HepG2 (cell line): Measurements from ENCODE around the gene LMTK2. TPM values are rescaled to one million over a fixed set of nuclear protein-coding genes. Genes with fewer than 3 reads are reported as not detected.

ENCODE experiments used
- ATAC-seq: fragments of 200-7000 bp; cut with Tn5 transposase; 3 replicates; pipeline ENCODE4 v1.9.1; 2020; ENCODE audit warnings: mild to moderate bottlenecking, moderate library complexity
- BruUV-seq: library from RNA; stranded (reverse); fragments of 400-500 nt; replicated peaks from 2 replicates; lab custom pipeline; 2021; lab: Mats Ljungman, UMichigan
- CTCF ChIA-PET: fragments of 300-600 bp; formaldehyde crosslinking; extraction: SDS; loops from one replicate; lab custom pipeline; 2021; ENCODE audit warnings: low total read pairs, inconsistent platforms, low intra/inter-chr PET ratio; lab: Yijun Ruan, JAX
- POLR2A ChIA-PET: fragments of 350-600 bp; sonication (Branson Sonifier 250); formaldehyde crosslinking; loops from one replicate; lab custom pipeline; 2020; ENCODE audit warnings: antibody characterized with exemption, inconsistent platforms; lab: Yijun Ruan, JAX
- DNase-seq: peaks from one replicate; pipeline ENCODE4 v3.0.0-alpha.2; 2015; ENCODE audit warnings: low spot score
- FAIRE-seq: peaks from 3 replicates; lab custom pipeline; 2011; peaks lifted over from hg19 to GRCh38; lab: Jason Lieb, UNC
- H2AFZ ChIP-seq: one replicate; pipeline ENCODE4 v1.6.1; 2011; ENCODE audit warnings: low read length, inconsistent platforms
- H3K27ac ChIP-seq: fragments of 300-600 bp; 3 replicates; pipeline ENCODE4 v1.8.0; 2011; ENCODE audit warnings: mixed run types, mild to moderate bottlenecking, mixed read lengths, low read length, inconsistent platforms; ENCODE audit not compliant: insufficient read depth; ENCODE audit errors: extremely low read length
- H3K27me3 ChIP-seq, 2 experiments: fragments of 200-600 bp in 1 of 2; 2 replicates in 1 of 2; 3 replicates in 1 of 2; pipeline versions ENCODE4 v1.6.0 to v1.8.0; 2011; ENCODE audit warnings: low read length in 2 of 2, mild to moderate bottlenecking in 2 of 2, moderate library complexity in 2 of 2, inconsistent platforms in 1 of 2; ENCODE audit not compliant: insufficient read depth in 2 of 2, control insufficient read depth in 1 of 2
- H3K36me3 ChIP-seq, 2 experiments: fragments of 200-600 bp in 1 of 2; replicated peaks in 1 of 2; 2 replicates in 1 of 2; 3 replicates in 1 of 2; pipeline versions ENCODE4 v1.5.1 to v1.8.0; 2011; ENCODE audit warnings: low read length in 2 of 2, inconsistent platforms in 1 of 2; ENCODE audit not compliant: insufficient read depth in 2 of 2, control insufficient read depth in 1 of 2
- H3K4me1 ChIP-seq: 2 replicates; pipeline ENCODE4 v1.5.1; 2012; ENCODE audit warnings: low read length, inconsistent platforms; ENCODE audit not compliant: insufficient read depth
- H3K4me2 ChIP-seq: 2 replicates; pipeline ENCODE4 v1.6.0; 2011; ENCODE audit warnings: low read depth, low read length, inconsistent platforms
- H3K4me3 ChIP-seq, 3 experiments: fragments of 200-600 bp in 1 of 3; sonication (generic), shearing (Covaris generic) in 1 of 3; replicated peaks in 1 of 3; 2 replicates each; pipeline ENCODE4 v1.5.1; 2011 to 2016; ENCODE audit warnings: low read length in 3 of 3, inconsistent platforms in 2 of 3, low read depth in 2 of 3, mild to moderate bottlenecking in 2 of 3, control low read depth in 1 of 3, mixed read lengths in 1 of 3; ENCODE audit not compliant: insufficient read depth in 1 of 3
- H3K79me2 ChIP-seq: one replicate; pipeline ENCODE4 v1.6.1; 2011; ENCODE audit warnings: low read length, inconsistent platforms; ENCODE audit not compliant: insufficient read depth
- H3K9ac ChIP-seq: 2 replicates; pipeline ENCODE4 v1.6.0; 2011; ENCODE audit warnings: mild to moderate bottlenecking, low read depth, low read length, inconsistent platforms; ENCODE audit not compliant: insufficient read depth
- H3K9me3 ChIP-seq: 2 replicates; pipeline ENCODE4 v1.5.1; 2012; ENCODE audit warnings: mild to moderate bottlenecking, low read length
- H4K20me1 ChIP-seq: 2 replicates; pipeline ENCODE4 v1.6.0; 2011; ENCODE audit warnings: inconsistent platforms, mild to moderate bottlenecking, low read length, moderate library complexity; ENCODE audit not compliant: insufficient read depth
- BRF2 ChIP-seq: sonication (generic); formaldehyde crosslinking; IDR thresholded peaks from 2 replicates; pipeline ENCODE4 v1.8.1; 2022; ENCODE audit warnings: mild to moderate bottlenecking, missing genetic modification reagents
- E2F2 ChIP-seq: sonication (generic); formaldehyde crosslinking; IDR thresholded peaks from 2 replicates; pipeline ENCODE4 v1.4.0; 2020; ENCODE audit warnings: missing genetic modification reagents, borderline replicate concordance
- EP300 ChIP-seq, 3 experiments: sonication (generic) in 1 of 3; formaldehyde crosslinking in 1 of 3; IDR thresholded peaks; 2 replicates each; pipeline versions ENCODE4 v1.5.1 to v1.6.1; 2011 to 2020; ENCODE audit warnings: low read depth in 2 of 3, low read length in 2 of 3, borderline replicate concordance in 1 of 3, improper control_type of control experiment in 1 of 3, mild to moderate bottlenecking in 1 of 3, missing genetic modification reagents in 1 of 3, moderate library complexity in 1 of 3
- MEF2D ChIP-seq: sonication (generic); formaldehyde crosslinking; IDR thresholded peaks from 2 replicates; pipeline ENCODE4 v1.5.1; 2020; ENCODE audit warnings: mild to moderate bottlenecking, missing genetic modification reagents
- POGK ChIP-seq: sonication (generic); formaldehyde crosslinking; conservative IDR thresholded peaks from 2 replicates; pipeline ENCODE4 v1.8.0; 2022; ENCODE audit warnings: mild to moderate bottlenecking, moderate library complexity, missing genetic modification reagents
- THAP11 ChIP-seq: IDR thresholded peaks from 2 replicates; pipeline ENCODE4 v1.6.1; 2016; ENCODE audit warnings: missing biosample characterization, missing genetic modification reagents
- TRAFD1 ChIP-seq: sonication (generic); formaldehyde crosslinking; IDR thresholded peaks from 2 replicates; pipeline ENCODE4 v1.5.1; 2020; ENCODE audit warnings: missing genetic modification reagents, mild to moderate bottlenecking, borderline replicate concordance
- ZFP36L2 ChIP-seq: sonication (generic); formaldehyde crosslinking; IDR thresholded peaks from 2 replicates; pipeline ENCODE4 v1.4.0; 2020; ENCODE audit warnings: missing genetic modification reagents
- ZKSCAN8 ChIP-seq: IDR thresholded peaks from 2 replicates; pipeline ENCODE4 v1.6.1; 2016; ENCODE audit warnings: borderline replicate concordance, missing genetic modification reagents, missing compliant biosample characterization
- ZNF282 ChIP-seq: fragments of 450-650 bp; IDR thresholded peaks from 2 replicates; pipeline ENCODE4 v1.6.1; 2018; ENCODE audit not compliant: partially characterized antibody
- ZNF574 ChIP-seq: sonication (generic); formaldehyde crosslinking; IDR thresholded peaks from 2 replicates; pipeline ENCODE4 v1.4.0; 2020; ENCODE audit warnings: missing genetic modification reagents
- WGBS: methylation state at CpG from one replicate; pipeline ENCODE4 v1.1.6; 2017; ENCODE audit warnings: low lambda C conversion rate; 5-methylcytosine and 5-hydroxymethylcytosine counted together
- in situ Hi-C: cut with HindIII; loops from 2 replicates; pipeline ENCODE4 v1.10.0; 2017; ENCODE audit warnings: low pct_unique_long_range_greater_than_20kb; ENCODE audit not compliant: extremely low pct_ligation_motif_present
- intact Hi-C: fragments of 100-400 bp; cut with micrococcal nuclease; formaldehyde crosslinking; loops from one replicate; pipeline ENCODE4 v1.10.0; 2022; ENCODE audit not compliant: unreplicated experiment
- polyA plus RNA-seq, 8 experiments: library from polyadenylated mRNA; depleted of rRNA in 3 of 8; stranded (reverse) in 7 of 8; unstranded in 1 of 8; fragments of >200 nt; fragmentation: Illumina TruSeq in 4 of 8; extraction: Trizol in 4 of 8; gene quantifications; 2 replicates each; pipeline versions ENCODE4 v1.2.1 to v1.2.3, GENCODE V29; 2011 to 2016; ENCODE audit warnings: low read depth in 4 of 8, missing spikeins in 1 of 8, mixed read lengths in 1 of 8; ENCODE audit not compliant: insufficient read depth in 1 of 8
- total RNA-seq, 5 experiments: library from RNA; depleted of rRNA; stranded (reverse); fragments of >200 nt; fragmentation: Illumina TruSeq; extraction: Trizol; gene quantifications; 2 replicates each; pipeline ENCODE4 v1.2.3, GENCODE V29; 2016; ENCODE audit warnings: low read depth in 1 of 5

Gene LMTK2
- total and polyA plus RNA-seq, 2 of the 13 experiments (the other 11 are each of a cell fraction or from before 2014, with no cell fraction given): 9.5 to 11.7 TPM

- TF ChIP-seq POGK (CRISPR knock-in tag) (0 out of 2 replicates have a peak, but pooled peaks have one; percentile 30), ZNF574 (no peak), ZFP36L2 (CRISPR knock-in tag) (no peak), MEF2D (CRISPR knock-in tag) (no peak)
Observed at GRCh38 chr7:98240961-98241673, 134.5 kb downstream of the LMTK2 start (continued).

GRCh38 chr7:98241674-98242241, 135.1 kb downstream of the LMTK2 start:
- Histone ChIP-seq H4K20me1 (no peaks in the 10 kb centered on the region), H3K79me2 (no peaks in the 10 kb centered on the region), H3K4me1 (no peaks in the 10 kb centered on the region), H3K9me3 (no peaks in the 10 kb centered on the region), H2AFZ (no peak overlapping the region), H3K36me3 (no peaks in the 10 kb centered on the region; a peak in 1 of 5 replicates), H3K27ac (no peak overlapping the region), H3K9ac (no peak overlapping the region), H3K4me2 (no peak overlapping the region), H3K4me3 (no peak overlapping the region), H3K27me3 (no peaks in the 10 kb centered on the region)
- no peak for DNase-seq
- no peak for FAIRE-seq
- ChIA-PET CTCF (interaction anchor here (2.3 kb wide), 1 partner anchor 220 kb away, joined by 12 read pairs; no protein-coding TSS in a partner anchor), POLR2A (no interaction called here)
- BruUV-seq: no TSS peak
- intact Hi-C loops (loop anchor here (1.0 kb wide), 1 partner anchor 220 kb away; no protein-coding TSS in a partner anchor), in situ Hi-C loops (loop anchor here (5.0 kb wide), 1 partner anchor 224 kb away; no protein-coding TSS in a partner anchor)
- peak; percentile 39 for ATAC-seq
- WGBS: 83% methylated on average over 15 of the region's 16 CpGs
- TF ChIP-seq ZNF282 (no peak), ZKSCAN8 (CRISPR knock-in tag) (no peak), THAP11 (CRISPR knock-in tag) (no peak), E2F2 (CRISPR knock-in tag) (no peak), TRAFD1 (no peak), EP300 (IDR thresholded peaks at IDR 0.05; ENCODE audit: low read depth in 2 of 2, low read length in 2 of 2) (no peak), EP300 (CRISPR knock-in tag; IDR thresholded peaks at IDR 0.05; ENCODE audit: borderline replicate concordance) (no peak), BRF2 (CRISPR knock-in tag) (no peak)
